Thyroid gland (tissue), 4 donors: Measurements from ENCODE around the gene ATG2A. TPM values are rescaled to one million over a fixed set of nuclear protein-coding genes. Genes with fewer than 3 reads are reported as not detected.

ENCODE experiments used
- DNase-seq, 2 donors: peaks; one replicate each; pipeline ENCODE4 v3.0.0-alpha.2; 2019
- H3K27ac ChIP-seq, 3 donors: fragments of 200-600 bp; sonication (generic); 1 replicate in 2 of 3; 2 replicates in 1 of 3; pipeline ENCODE4 v1.5.1; 2016 to 2019; ENCODE audit warnings: mild to moderate bottlenecking in 1 of 3, moderate library complexity in 1 of 3
- H3K27me3 ChIP-seq: fragments of 200-600 bp; sonication (generic); one replicate; pipeline ENCODE4 v1.5.1; 2019
- H3K36me3 ChIP-seq, 2 donors: fragments of 200-600 bp; sonication (generic); one replicate each; pipeline ENCODE4 v1.5.1; 2016 to 2019
- H3K4me1 ChIP-seq, 2 donors: fragments of 200-600 bp; sonication (generic); one replicate each; pipeline ENCODE4 v1.5.1; 2017 to 2019
- H3K4me3 ChIP-seq, 3 donors: fragments of 200-600 bp; sonication (generic); replicated peaks in 1 of 3; 1 replicate in 2 of 3; 2 replicates in 1 of 3; pipeline ENCODE4 v1.5.1; 2016; ENCODE audit warnings: mild to moderate bottlenecking in 1 of 3
- H3K9me3 ChIP-seq: fragments of 200-600 bp; sonication (generic); one replicate; pipeline ENCODE4 v1.5.1; 2017
- CTCF ChIP-seq, 6 experiments: fragments of 200-600 bp in 3 of 6; fragments of 450-650 bp in 3 of 6; sonication (generic) in 3 of 6; IDR thresholded peaks; one replicate each; pipeline ENCODE4 v1.5.1; 2016 to 2019; ENCODE audit warnings: antibody characterized with exemption in 6 of 6, mild to moderate bottlenecking in 2 of 6, inconsistent platforms in 1 of 6, moderate library complexity in 1 of 6
- POLR2A ChIP-seq, 2 donors: fragments of 450-650 bp; IDR thresholded peaks; one replicate each; pipeline ENCODE4 v1.6.1; 2017; ENCODE audit warnings: antibody characterized with exemption in 2 of 2, mild to moderate bottlenecking in 2 of 2, moderate library complexity in 1 of 2
- WGBS, 2 donors: methylation state at CpG; one replicate each; pipeline ENCODE4 v1.1.5; 2017; 5-methylcytosine and 5-hydroxymethylcytosine counted together
- intact Hi-C: fragments of 100-400 bp; cut with DNase I; formaldehyde crosslinking; loops from one replicate; pipeline ENCODE4 v1.15.1; 2023
- total RNA-seq, 4 donors: library from RNA; depleted of rRNA; stranded (reverse); fragments of >200 nt; gene quantifications; one replicate each; pipeline ENCODE4 v1.2.3, GENCODE V29; 2016

The ATG2A gene
- total RNA-seq, 4 donors from 2014 or later, result 19.5 to 43.1 (median 36.7) TPM

GRCh38 chr11:64911689-64912088 is 5.3 kb downstream of the ATG2A start:
- DNase-seq, result no peak
- no peak for TF ChIP-seq POLR2A (IDR thresholded peaks at IDR 0.05)
- no peak for TF ChIP-seq CTCF (IDR thresholded peaks at IDR 0.05)
- H3K27me3 ChIP-seq, result no peaks in the 10 kb centered on the region
- no peak overlapping the region for H3K4me3 ChIP-seq
- intact Hi-C loops, result loop anchor here (5.0 to 10.0 kb wide), 2 partner anchors 106 to 203 kb away; partner anchors contain the start of genes TM7SF2 and ZNHIT2
- WGBS, 2 donors, result 89 to 90% methylated on average over 3 to 7 of the region's 9 CpGs
- peaks cover 64 to 74% of the 10 kb centered on the region in 2 donors for H3K36me3 ChIP-seq
- H3K4me1 ChIP-seq, result peaks cover 11% of the 10 kb centered on the region in 2 donors
- H3K9me3 ChIP-seq, result no peaks in the 10 kb centered on the region
- no peak overlapping the region for H3K27ac ChIP-seq

- intact Hi-C loops, result loop anchor here (5.0 to 10.0 kb wide), 2 partner anchors 106 to 204 kb away; partner anchors contain the start of genes TM7SF2 and ZNHIT2
- Histone ChIP-seq H3K36me3 (peaks cover 69 to 79% of the 10 kb centered on the region in 2 donors), H3K27me3 (no peaks in the 10 kb centered on the region), H3K4me3 (no peak overlapping the region), H3K4me1 (peaks cover 9 to 10% of the 10 kb centered on the region in 2 donors), H3K9me3 (no peaks in the 10 kb centered on the region), H3K27ac (no peak overlapping the region)
- DNase-seq, result no peak
- WGBS, 2 donors, result 92 to 95% methylated on average over 7 of the region's 7 CpGs
- TF ChIP-seq POLR2A (IDR thresholded peaks at IDR 0.05) (no peak), CTCF (IDR thresholded peaks at IDR 0.05) (no peak)
Observed at GRCh38 chr11:64911142-64911541, 5.9 kb downstream of the ATG2A start.

DNA sequence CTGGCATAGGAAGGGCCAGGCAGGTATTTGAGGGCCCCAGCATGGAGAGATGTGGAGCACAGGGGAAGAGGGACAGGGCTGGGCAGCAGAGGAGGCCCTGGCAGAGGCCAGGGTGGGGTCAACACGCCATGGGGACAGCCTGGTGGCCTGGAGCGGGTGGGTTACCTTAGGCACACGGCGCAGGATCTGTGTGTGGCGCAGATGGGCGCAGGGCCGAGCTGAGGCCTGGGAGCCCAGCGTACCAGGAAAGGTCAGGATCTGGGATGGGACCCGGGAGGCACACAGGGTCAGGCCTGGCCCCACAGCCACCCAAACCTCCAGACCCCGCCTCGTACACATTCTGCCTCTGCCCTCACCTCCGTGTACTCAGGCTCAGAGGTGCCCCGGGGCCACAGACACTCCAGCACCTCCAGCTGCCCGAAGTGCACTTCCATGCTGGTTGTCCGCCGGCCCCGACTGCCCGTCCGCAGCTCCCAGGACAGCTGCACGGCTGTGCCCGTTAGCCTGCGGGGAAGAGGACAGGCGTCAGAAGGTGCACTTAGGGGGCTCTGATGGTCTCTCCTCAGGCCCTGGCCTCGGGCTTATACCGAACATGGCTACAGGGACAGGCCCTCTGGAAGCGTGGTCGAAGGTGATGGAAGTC is 6.4 kb downstream of the ATG2A start:
- WGBS, 2 donors, result 95 to 96% methylated on average over 19 to 27 of the region's 27 CpGs
- no peak overlapping the region for H3K4me3 ChIP-seq
- DNase-seq, result no peak
- intact Hi-C loops, result loop anchor here (5.0 to 10.0 kb wide), 2 partner anchors 107 to 204 kb away; partner anchors contain the start of genes TM7SF2 and ZNHIT2
- no peaks in the 10 kb centered on the region for H3K9me3 ChIP-seq
- H3K27me3 ChIP-seq, result no peaks in the 10 kb centered on the region
- H3K27ac ChIP-seq, result no peak overlapping the region
- peaks cover 75 to 85% of the 10 kb centered on the region in 2 donors for H3K36me3 ChIP-seq
- TF ChIP-seq POLR2A (IDR thresholded peaks at IDR 0.05) (no peak), CTCF (IDR thresholded peaks at IDR 0.05) (no peak)
- peaks cover 3 to 5% of the 10 kb centered on the region in 2 donors for H3K4me1 ChIP-seq

GRCh38 chr11:64909653-64910343 is 7.2 kb downstream of the ATG2A start:
- DNase-seq, result no peak
- no peaks in the 10 kb centered on the region for H3K4me1 ChIP-seq
- TF ChIP-seq CTCF (IDR thresholded peaks at IDR 0.05) (no peak), POLR2A (IDR thresholded peaks at IDR 0.05) (no peak)
- H3K4me3 ChIP-seq, result no peak overlapping the region
- peaks cover 80 to 91% of the 10 kb centered on the region in 2 donors for H3K36me3 ChIP-seq
- intact Hi-C loops, result loop anchor here (5.0 to 10.0 kb wide), 2 partner anchors 108 to 205 kb away; partner anchors contain the start of genes TM7SF2 and ZNHIT2
- no peaks in the 10 kb centered on the region for H3K9me3 ChIP-seq
- no peak overlapping the region for H3K27ac ChIP-seq
- H3K27me3 ChIP-seq, result no peaks in the 10 kb centered on the region
- WGBS, 2 donors, result 94 to 95% methylated on average over 10 to 23 of the region's 39 CpGs

GRCh38 chr11:64908766-64909165 is 8.2 kb downstream of the ATG2A start:
- no peak for DNase-seq
- Histone ChIP-seq H3K27me3 (no peaks in the 10 kb centered on the region), H3K36me3 (peaks cover 77 to 88% of the 10 kb centered on the region in 2 donors), H3K4me3 (no peak overlapping the region), H3K9me3 (no peaks in the 10 kb centered on the region), H3K4me1 (no peaks in the 10 kb centered on the region), H3K27ac (no peak overlapping the region)
- intact Hi-C loops, result no loop called here
- no peak for TF ChIP-seq POLR2A (IDR thresholded peaks at IDR 0.05)
- TF ChIP-seq CTCF (IDR thresholded peaks at IDR 0.05), result no peak
- 85 to 88% methylated on average over 2 of the region's 11 CpGs for WGBS, 2 donors
